ENCODE measurements around the gene ARRDC3. TPM values are rescaled to one million over a fixed set of nuclear protein-coding genes. Genes with fewer than 3 reads are reported as not detected.

Gene ARRDC3
- total RNA-seq, 1 experiment from 2014 or later, result 2.8 TPM

GRCh38 chr5:91383956-91384300 is 811 bp upstream of the ARRDC3 start:
- H3K4me1 Mint-ChIP-seq, result peaks cover 13 to 20% of the 10 kb centered on the region in 2 experiments
- peak overlapping the region; percentile 32 for H3K18ac ChIP-seq (ENCODE audit: insufficient read length, low read depth, low read length)
- no peak overlapping the region for H4K91ac ChIP-seq (ENCODE audit: insufficient read length, low read depth, low read length)
- H3K9ac ChIP-seq (ENCODE audit: extremely low read depth, insufficient read length, low read length), result peak overlapping the region; percentile 85
- DNase-seq, result no peak
- peaks cover 4% of the 10 kb centered on the region for H3K23me2 ChIP-seq (ENCODE audit: insufficient read length, low read depth, low read length, poor library complexity, severe bottlenecking)
- no peak for TF ChIP-seq CTCF (conservative IDR thresholded peaks at IDR 0.05)
- no peaks in the 10 kb centered on the region for H3K27me3 Mint-ChIP-seq (ENCODE audit: low read depth)
- H3K27ac Mint-ChIP-seq, result peak overlapping the region; percentile 98 to 100 (median 99)
- H3K36me3 Mint-ChIP-seq (ENCODE audit: insufficient read depth in 1 of 3, low read depth in 3 of 3), result peaks cover 0 to 17% (median 2%) of the 10 kb centered on the region in 3 experiments; a peak in 4 of 7 replicates
- peak overlapping the region; percentile 98 for H3K4me2 ChIP-seq (ENCODE audit: insufficient read depth, insufficient read length, low read length)
- H2AFZ ChIP-seq (ENCODE audit: low read length), result no peak overlapping the region
- H3K79me2 ChIP-seq (ENCODE audit: insufficient read depth, low read length), result no peaks in the 10 kb centered on the region
- no peak overlapping the region for H2BK12ac ChIP-seq (ENCODE audit: insufficient read length, low read depth, low read length)
- H3K56ac ChIP-seq (ENCODE audit: insufficient read length, low read depth, low read length), result peak overlapping the region; percentile 59
- no peak overlapping the region; the same call in 1 of the 2 replicates for H3K4ac ChIP-seq (ENCODE audit: low read depth, low read length)
- H3K9me3 Mint-ChIP-seq, result peaks cover 4 to 6% of the 10 kb centered on the region in 2 experiments; a peak in 4 of 5 replicates
- H3K27me3 ChIP-seq (ENCODE audit: insufficient read depth, low read length), result no peaks in the 10 kb centered on the region
- H2AK5ac ChIP-seq (ENCODE audit: insufficient read length, low read length), result no peak overlapping the region
- H2BK15ac ChIP-seq (ENCODE audit: low read depth, low read length), result no peak overlapping the region
- peak overlapping the region; percentile 86 to 97 for H3K4me3 Mint-ChIP-seq
- no peak overlapping the region for H4K8ac ChIP-seq (replicated peaks; ENCODE audit: insufficient read length, low read depth, low read length)
- no peak overlapping the region for H2BK120ac ChIP-seq (ENCODE audit: low read depth, low read length, poor library complexity, severe bottlenecking)
- no peaks in the 10 kb centered on the region for H3K9me3 ChIP-seq (ENCODE audit: control insufficient read depth, low read depth, low read length)
- peak overlapping the region; percentile 56 for H4K5ac ChIP-seq (ENCODE audit: insufficient read length, low read depth, low read length)
- no peak overlapping the region for H3K23ac ChIP-seq (ENCODE audit: insufficient read length, low read depth, low read length)
- no CpG with 5 or more reads among the region's 7 CpGs for WGBS (ENCODE audit: extremely low coverage, insufficient read length, low lambda C conversion rate)
- no peaks in the 10 kb centered on the region for H4K20me1 ChIP-seq (ENCODE audit: control insufficient read depth, insufficient read depth, insufficient read length)
- peak overlapping the region; percentile 97 for H3K27ac ChIP-seq (ENCODE audit: insufficient read length, low read depth, low read length)
- H3K4me1 ChIP-seq (ENCODE audit: insufficient read depth, low read length), result no peaks in the 10 kb centered on the region
- peak overlapping the region; percentile 16 for H2BK5ac ChIP-seq (ENCODE audit: insufficient read length, low read length)
- H2BK20ac ChIP-seq (ENCODE audit: low read depth, low read length, poor library complexity, severe bottlenecking), result no peak overlapping the region
- H3K79me1 ChIP-seq (ENCODE audit: insufficient read depth, low read depth, low read length, poor library complexity, severe bottlenecking), result no peaks in the 10 kb centered on the region
- no peak overlapping the region for H3T11ph ChIP-seq (ENCODE audit: low read length)
- peak overlapping the region; percentile 88; the same call in 1 of the 2 replicates for H3K14ac ChIP-seq (ENCODE audit: insufficient read depth, low read length)

Data from H9 (cell line).